Upper lobe of right lung (tissue), 1 donor: ENCODE results near the gene OR5B21. TPM values are rescaled to one million over a fixed set of nuclear protein-coding genes. Genes with fewer than 3 reads are reported as not detected.

ENCODE experiments used
- ATAC-seq: fragments of 200-7000 bp; cut with Tn5 transposase; one replicate; pipeline ENCODE4 v1.9.1; 2020; ENCODE audit warnings: mild to moderate bottlenecking, moderate library complexity
- DNase-seq: peaks from one replicate; pipeline ENCODE4 v3.0.0-alpha.2; 2020
- H3K27ac ChIP-seq: fragments of 200-600 bp; one replicate; pipeline ENCODE4 v1.8.0; 2022
- H3K27me3 ChIP-seq: fragments of 200-600 bp; one replicate; pipeline ENCODE4 v1.8.0; 2022; ENCODE audit warnings: mild to moderate bottlenecking
- H3K36me3 ChIP-seq: fragments of 200-600 bp; one replicate; pipeline ENCODE4 v1.8.0; 2022
- H3K4me1 ChIP-seq: fragments of 200-600 bp; one replicate; pipeline ENCODE4 v1.8.0; 2022
- H3K4me3 ChIP-seq: fragments of 200-600 bp; one replicate; pipeline ENCODE4 v1.8.0; 2022; ENCODE audit warnings: mild to moderate bottlenecking
- H3K9me3 ChIP-seq: fragments of 200-600 bp; one replicate; pipeline ENCODE4 v1.8.0; 2022
- CTCF ChIP-seq: fragments of 200-600 bp; IDR thresholded peaks from one replicate; pipeline ENCODE4 v1.8.0; 2022; ENCODE audit warnings: antibody characterized with exemption
- intact Hi-C: fragments of 100-400 bp; cut with DNase I; formaldehyde crosslinking; loops from one replicate; pipeline ENCODE4 v1.11.0; 2022
- total RNA-seq: library from RNA; stranded (reverse); fragmentation: NEBNext Ultra II Directional; extraction: Animal tissue kit (Norgen Biotek cat#: 25700); gene quantifications from one replicate; pipeline ENCODE4 v1.2.1, GENCODE V29; 2021
- donor health status: DM: no; HTN: yes; CAD: no; lungs with severe emphysema.

OR5B21 gene
- total RNA-seq, 1 donor from 2014 or later = not detected

- no peak for DNase-seq
- Histone ChIP-seq H3K9me3 (no peaks in the 10 kb centered on the region), H3K4me1 (no peaks in the 10 kb centered on the region), H3K36me3 (no peaks in the 10 kb centered on the region), H3K27ac (no peak overlapping the region), H3K4me3 (no peak overlapping the region), H3K27me3 (no peaks in the 10 kb centered on the region)
- ATAC-seq = no peak
- TF ChIP-seq CTCF = no peak
- intact Hi-C loops = no loop called here
These were observed 4.5 kb downstream of the OR5B21 start for GRCh38 chr11:58503361-58503856.

- Histone ChIP-seq H3K4me1 (no peaks in the 10 kb centered on the region), H3K27ac (no peak overlapping the region), H3K4me3 (no peak overlapping the region), H3K27me3 (no peaks in the 10 kb centered on the region), H3K36me3 (no peaks in the 10 kb centered on the region), H3K9me3 (no peaks in the 10 kb centered on the region)
- ATAC-seq (no peak), DNase-seq (no peak)
- TF ChIP-seq CTCF = no peak
- intact Hi-C loops = no loop called here
These were observed 5.9 kb downstream of the OR5B21 start for GRCh38 chr11:58502004-58502403.

- DNase-seq (no peak), ATAC-seq (no peak)
- Histone ChIP-seq H3K27me3 (no peaks in the 10 kb centered on the region), H3K27ac (no peak overlapping the region), H3K4me1 (no peaks in the 10 kb centered on the region), H3K9me3 (no peaks in the 10 kb centered on the region), H3K36me3 (no peaks in the 10 kb centered on the region), H3K4me3 (no peak overlapping the region)
- intact Hi-C loops = no loop called here
- no peak for TF ChIP-seq CTCF
These were observed 9.4 kb downstream of the OR5B21 start for GRCh38 chr11:58498464-58498863.

GRCh38 chr11:58497951-58498350 lies 10.0 kb downstream of the OR5B21 start:
- H3K36me3 ChIP-seq = no peaks in the 10 kb centered on the region
- H3K4me1 ChIP-seq = no peaks in the 10 kb centered on the region
- no peak for TF ChIP-seq CTCF
- H3K27ac ChIP-seq = no peak overlapping the region
- H3K27me3 ChIP-seq = no peaks in the 10 kb centered on the region
- no peak for DNase-seq
- no peaks in the 10 kb centered on the region for H3K9me3 ChIP-seq
- intact Hi-C loops = no loop called here
- H3K4me3 ChIP-seq = no peak overlapping the region
- ATAC-seq = no peak

GRCh38 chr11:58495906-58496305 lies 12.0 kb downstream of the OR5B21 start:
- H3K36me3 ChIP-seq = no peaks in the 10 kb centered on the region
- H3K27me3 ChIP-seq = no peaks in the 10 kb centered on the region
- TF ChIP-seq CTCF = no peak
- H3K9me3 ChIP-seq = no peaks in the 10 kb centered on the region
- DNase-seq = no peak
- no peak for ATAC-seq
- H3K4me1 ChIP-seq = no peaks in the 10 kb centered on the region
- no peak overlapping the region for H3K4me3 ChIP-seq
- intact Hi-C loops = no loop called here
- H3K27ac ChIP-seq = no peak overlapping the region

GRCh38 chr11:58494101-58494500 lies 13.8 kb downstream of the OR5B21 start:
- H3K9me3 ChIP-seq = no peaks in the 10 kb centered on the region
- no peak for TF ChIP-seq CTCF
- H3K27me3 ChIP-seq = no peaks in the 10 kb centered on the region
- ATAC-seq (no peak), DNase-seq (no peak)
- intact Hi-C loops = no loop called here
- H3K36me3 ChIP-seq = no peaks in the 10 kb centered on the region
- H3K4me1 ChIP-seq = no peaks in the 10 kb centered on the region
- H3K27ac ChIP-seq = no peak overlapping the region
- H3K4me3 ChIP-seq = no peak overlapping the region
